ENCODE data around the gene RAD51AP2.
"Not testable (repeated sequence)": the region's sequence is repeated elsewhere in the genome, so short reads cannot be mapped to it uniquely, and the experiment has no call there.

RAD51AP2 gene

DNA sequence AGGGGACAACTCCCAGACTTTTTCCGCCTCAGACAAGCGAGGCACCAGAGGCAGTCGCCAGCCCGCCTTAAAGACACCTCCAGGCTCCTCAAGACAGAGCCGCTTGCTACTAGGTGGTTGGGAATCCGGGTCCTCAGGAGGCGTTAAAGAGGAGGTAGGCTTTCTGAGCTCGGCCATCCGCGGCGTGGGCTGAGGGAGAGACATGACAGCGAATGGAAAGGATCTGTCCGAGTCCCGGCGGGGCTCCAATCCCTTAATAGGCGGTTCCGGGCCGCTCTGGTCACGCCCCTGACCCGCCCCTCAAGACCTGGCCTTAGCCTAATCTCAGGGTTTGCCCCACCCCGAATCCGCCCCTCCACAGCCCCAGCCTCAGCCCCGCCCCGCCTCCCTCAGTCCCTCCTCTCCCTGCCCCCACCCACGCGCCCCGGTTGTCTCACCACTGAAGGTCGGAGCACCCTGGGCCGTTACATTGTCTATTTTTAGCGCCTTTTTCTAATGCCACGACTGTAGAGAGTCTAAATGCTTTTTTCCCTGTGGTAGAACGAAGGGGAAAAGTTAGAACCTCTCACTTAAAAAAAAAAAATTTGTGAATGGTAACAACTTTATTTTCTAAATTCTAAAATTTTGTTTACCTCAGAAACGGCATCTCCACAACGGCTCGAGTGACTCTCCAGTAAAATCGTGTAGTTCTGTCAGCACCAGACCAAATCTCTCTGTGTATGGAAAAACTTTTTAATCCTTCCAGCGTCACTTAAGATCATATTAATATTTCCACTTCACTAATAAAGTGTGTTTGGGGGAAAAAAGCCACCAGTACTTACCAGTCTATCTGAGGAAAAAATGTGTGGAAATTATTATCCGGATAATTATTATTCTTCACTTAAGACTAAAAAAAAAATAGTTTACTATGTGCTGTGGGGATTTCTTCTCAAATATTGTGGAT lies at the start of gene RAD51AP2:
RAD51AP2 (minus strand) TSS at position 229 of the 943 bp plus-strand sequence; CDS start at position 204, 25 bp downstream.
- DNase-seq = peak; percentile 37 to 57

DNA sequence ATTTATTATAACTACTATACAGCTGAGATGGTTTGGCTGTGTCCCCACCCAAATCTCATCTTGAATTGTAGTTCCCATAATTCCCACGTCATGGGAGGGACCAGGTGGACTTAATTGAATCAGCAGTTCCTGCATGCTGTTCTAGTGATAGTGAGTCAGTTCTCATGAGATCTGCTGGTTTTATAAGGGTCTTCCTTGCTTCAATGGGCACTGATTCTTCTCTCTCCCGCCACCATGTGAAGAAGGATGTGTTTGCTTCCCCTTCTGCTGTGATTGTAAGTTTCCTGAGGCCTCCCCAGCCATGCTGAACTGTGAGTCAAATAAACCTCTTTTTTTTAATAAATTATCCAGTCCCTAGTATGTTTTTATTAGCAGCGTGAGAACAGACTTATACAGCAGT lies 47.5 kb upstream of the RAD51AP2 start:
- DNase-seq = not testable (repeated sequence)

DNA sequence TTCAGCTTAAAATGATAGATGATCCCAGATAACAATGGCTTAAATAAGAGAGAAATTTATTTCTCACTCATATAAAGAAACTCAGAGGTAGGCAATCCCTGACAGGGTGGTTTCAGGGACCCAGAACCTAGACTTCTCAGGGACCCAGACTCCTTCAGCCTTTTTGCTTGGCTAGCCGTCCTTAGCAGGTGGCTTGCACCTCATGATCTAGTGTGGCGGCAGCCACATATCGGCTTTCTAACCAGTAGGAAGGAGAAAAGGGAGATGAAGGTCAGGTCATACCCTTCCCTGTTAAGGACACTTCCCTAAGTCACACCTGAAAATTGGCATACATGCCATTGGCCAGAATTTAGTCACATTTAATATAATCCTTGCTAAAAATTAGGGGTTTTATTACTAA lies 40.6 kb upstream of the RAD51AP2 start:
- no peak for DNase-seq

DNA sequence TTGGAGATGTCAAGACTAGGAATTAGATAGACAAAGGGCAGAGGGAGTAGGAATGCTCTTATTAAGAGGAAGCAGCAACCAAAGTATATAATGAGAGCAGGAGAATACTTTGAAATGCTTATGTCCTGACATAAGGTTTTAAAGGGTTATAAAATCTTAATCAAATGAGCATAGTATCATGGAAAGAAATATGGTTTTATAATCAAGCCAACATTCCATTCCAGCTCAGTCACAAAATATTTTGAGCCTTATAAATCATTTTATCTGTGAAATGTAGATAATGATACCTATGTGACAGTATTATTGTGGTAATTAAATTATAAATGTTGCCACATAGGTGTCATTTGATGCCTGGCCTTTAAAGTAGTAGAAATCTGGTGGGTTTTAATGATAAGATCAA lies 39.8 kb upstream of the RAD51AP2 start:
- DNase-seq = no peak

DNA sequence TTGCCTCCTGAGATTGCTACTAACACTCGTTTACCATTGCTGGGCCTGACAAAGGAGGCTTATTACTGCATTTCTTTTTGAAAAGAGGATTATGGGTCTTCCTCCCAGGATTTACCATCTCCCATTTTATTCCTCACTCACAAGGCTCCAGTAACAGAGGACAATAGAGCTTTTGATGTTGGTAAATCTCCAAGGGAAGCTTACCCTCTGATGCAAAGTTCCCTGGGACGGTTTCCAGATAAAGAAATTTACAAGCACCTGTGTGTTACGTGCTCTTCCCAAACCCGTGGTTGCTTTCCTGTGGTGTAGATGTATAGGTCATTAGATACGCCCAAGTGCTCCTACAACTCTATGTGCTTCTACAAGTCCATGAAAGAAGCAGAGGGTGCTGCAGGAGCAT lies 39.4 kb upstream of the RAD51AP2 start:
- DNase-seq = no peak

DNA sequence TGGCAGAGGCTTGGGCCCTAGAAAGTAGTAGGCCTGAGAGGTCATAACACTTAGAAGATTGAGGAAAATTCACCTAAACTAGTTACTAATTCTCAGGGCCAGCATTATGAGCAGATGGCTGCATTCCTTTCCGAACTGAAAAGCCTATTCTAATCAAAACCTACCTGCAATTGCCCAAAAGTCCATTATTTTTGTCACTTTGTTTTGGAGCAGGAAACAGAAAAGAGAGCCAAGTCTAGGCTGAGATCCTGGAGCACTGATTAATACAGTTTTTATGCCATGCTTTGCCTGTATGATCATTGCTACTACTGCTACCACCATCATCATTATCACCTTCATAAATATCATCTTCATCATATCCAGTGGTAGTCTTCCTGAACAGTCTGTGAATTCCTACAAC lies 36.9 kb upstream of the RAD51AP2 start:
- no peak for DNase-seq

DNA sequence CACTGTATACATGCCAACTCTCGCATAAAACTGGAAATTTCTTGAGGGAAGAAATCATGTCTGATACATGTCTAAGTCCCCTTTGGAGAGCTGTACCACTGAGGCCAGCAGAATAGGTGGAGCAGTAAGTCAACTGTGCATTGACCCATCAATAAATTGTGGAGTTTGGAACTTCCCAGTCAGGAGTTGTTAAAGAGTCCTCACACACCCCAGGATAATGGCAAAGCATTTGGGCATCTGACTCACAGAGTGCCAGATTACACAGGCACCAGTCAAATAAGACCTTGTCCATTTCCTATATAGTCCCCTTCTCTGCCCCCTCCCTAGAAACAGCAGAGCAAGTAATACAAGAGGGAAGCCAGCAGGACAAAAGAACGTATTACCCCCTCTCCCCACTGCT lies 32.7 kb upstream of the RAD51AP2 start:
- DNase-seq = no peak

DNA sequence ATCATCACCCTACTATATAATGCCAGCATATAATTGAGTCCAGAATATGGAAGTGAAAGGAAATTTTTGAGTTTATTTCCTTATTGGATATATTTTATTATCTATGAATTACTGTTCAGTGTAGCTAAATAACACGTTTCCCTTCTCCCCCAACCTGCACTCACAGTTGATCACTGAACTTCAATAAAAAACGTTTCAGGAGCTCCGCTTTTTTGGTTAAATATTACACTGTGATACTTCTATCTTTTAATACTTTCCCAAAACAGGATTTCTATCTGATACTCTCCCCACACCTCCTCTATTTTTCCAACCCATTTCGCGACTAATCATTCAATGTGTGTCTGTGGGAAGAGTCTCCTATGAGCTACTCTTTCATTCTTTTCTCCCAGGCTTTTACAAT lies 29.5 kb upstream of the RAD51AP2 start:
- no peak for DNase-seq

DNA sequence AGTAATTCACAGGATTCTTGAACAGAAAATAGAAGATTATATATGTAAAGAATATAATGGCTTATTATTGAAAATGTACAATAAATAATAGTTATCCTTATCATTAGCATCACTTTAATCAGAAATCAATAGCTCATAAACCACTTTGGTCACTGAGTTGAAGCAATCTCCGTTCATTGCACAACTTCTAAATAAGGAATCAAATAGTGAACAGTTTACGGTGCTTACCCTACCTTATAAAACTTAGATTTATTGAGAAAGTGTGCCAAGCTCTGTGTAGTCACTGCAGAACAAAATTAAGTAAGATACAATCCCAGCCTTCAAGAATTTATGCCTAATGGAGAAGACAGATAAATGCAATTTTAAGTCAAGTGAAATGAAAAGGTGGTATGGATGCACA lies 29.0 kb upstream of the RAD51AP2 start:
- no peak for DNase-seq

DNA sequence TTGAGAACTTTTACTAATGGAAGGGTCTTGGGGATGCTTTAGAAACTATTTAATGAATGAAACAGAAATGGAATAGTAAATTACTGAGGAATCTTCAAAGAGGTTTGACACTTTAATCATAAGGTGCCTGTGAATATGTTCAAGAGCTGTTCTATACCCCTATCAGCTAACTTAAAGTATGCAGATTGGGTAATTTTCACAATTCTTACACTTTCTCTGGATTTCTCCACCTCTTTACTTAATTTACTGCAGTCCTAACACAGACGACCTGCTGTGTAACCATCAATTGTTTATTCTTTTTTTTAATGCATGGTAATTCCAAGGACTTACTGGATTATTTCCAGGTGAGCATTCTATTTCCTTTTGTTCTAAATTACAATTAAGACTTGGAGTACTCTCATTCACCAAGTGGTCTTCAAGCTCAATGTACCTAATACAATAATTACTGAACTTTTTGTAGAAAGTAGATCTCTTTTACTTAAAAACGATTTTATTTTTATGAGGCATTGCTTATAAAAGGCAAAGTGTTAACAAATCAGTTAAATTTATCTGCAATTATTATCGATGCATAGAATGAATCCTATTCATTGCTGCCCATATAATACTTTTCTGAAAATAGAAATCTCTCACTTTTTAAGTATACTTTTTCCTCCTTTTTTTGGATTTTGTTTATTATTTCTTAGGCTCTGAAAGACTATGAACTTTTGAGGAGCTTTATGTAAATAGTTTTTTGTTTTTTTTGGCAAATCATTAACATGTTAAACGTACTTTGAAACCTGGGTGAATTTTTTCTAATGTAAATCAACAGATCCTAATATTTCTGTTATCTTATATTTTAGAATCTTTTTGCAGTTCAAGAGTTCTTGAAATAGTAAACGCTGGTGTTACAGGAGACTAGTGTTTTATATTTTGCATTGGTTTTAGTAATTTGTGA lies 27.7 kb upstream of the RAD51AP2 start:
- DNase-seq = no peak

DNA sequence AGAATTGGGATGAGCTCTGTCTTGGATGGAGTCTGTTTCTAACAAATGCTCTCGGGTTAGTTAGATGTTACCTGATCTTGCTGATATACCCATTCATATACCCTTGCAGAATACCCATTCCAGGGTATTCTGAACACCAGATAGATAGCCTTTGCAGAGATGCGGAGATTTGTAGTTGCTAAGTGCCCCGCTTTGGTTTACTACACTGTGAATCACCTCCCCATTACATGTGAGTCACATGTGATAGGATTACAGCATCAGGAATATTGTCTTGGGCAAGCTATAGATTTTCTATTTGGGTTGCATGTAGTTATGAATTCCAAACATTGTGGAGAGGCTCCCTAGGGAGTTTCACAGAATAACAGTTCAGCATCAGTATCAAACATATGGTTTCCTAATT lies 26.0 kb upstream of the RAD51AP2 start:
- no peak for DNase-seq

DNA sequence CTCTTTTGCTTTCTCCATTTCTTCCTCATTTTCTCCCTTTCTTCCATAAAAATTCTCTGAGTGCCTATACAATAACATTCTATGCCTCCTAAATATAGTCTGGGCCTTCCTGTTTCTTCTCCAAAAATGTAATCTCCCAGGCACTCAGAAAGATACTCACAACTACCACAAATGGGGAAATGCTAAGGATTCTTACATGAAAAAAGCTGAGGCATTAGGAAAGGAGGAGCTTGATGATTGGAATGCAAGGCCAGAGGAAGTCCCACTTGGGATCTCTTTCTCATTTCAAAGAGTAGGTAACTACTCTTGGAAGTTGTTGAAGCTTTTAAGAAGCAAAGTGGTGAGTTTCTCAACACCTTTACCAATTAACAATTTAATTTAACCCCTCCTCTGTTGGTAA lies 25.6 kb upstream of the RAD51AP2 start:
- no peak for DNase-seq

DNA sequence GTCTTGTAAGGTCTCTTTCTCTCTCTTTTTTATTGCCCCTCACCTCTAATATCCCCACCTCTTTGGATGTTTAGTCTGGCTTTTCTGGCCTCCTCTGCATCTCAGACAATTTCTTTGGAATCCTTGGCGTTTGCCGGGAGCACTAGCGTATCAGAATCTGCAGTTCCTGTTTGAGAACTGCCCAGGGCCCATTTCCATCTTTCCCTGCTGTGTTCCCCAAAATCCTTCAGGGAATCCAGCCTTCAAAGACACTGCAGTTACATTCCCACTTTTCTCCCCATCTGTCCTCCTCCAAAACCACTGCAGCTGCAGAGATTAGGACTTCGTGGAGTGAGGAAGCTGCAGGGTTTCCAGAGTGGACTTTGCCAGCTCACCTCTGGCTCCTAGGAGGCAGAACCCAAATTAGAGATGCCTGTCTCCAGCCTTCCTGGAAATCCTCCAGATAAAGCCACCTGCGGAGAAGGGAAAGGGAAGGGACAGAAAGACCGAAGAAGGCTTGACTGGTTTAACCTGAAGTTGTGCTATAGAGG lies 25.0 kb upstream of the RAD51AP2 start:
- no peak for DNase-seq

DNA sequence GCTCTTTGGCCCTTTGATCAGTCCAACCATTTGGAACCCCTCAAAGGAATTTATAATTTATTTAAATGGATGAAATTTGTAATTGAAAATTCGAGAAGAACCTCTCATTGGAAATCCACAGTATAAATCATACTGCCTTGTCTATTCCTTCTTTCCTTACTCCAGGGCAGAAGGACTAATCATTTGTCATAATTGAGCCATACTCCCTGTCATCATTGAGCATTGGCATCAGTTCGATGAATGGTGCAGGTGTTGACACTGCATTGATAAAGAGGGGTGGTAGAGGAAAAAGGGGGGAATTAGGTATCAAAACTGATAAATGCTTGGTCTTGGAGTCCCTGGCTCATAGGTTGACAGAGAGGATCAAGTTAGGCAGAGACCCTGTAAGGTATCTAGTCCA lies 24.2 kb upstream of the RAD51AP2 start:
- DNase-seq = no peak

DNA sequence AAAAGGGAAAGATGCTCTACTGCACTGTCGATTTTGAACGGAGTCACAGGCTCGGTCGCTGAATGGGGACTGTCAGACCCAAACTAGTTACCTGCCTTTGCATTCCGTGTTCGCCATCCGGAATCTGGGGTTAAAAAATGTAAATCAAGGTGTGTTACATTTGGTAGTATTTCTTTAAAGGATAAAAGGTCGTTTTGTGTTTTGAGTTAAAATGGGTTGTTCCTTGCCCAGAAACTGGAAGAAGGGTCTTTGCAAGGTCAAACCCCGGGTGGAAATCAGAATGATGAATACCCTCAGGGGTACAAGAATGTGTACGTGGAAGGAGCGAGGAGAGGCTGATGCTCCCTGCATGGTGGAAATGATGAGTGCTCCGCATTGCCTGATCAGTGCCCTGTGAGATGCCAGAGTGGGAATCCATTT lies 23.3 kb upstream of the RAD51AP2 start:
- DNase-seq = no peak

DNA sequence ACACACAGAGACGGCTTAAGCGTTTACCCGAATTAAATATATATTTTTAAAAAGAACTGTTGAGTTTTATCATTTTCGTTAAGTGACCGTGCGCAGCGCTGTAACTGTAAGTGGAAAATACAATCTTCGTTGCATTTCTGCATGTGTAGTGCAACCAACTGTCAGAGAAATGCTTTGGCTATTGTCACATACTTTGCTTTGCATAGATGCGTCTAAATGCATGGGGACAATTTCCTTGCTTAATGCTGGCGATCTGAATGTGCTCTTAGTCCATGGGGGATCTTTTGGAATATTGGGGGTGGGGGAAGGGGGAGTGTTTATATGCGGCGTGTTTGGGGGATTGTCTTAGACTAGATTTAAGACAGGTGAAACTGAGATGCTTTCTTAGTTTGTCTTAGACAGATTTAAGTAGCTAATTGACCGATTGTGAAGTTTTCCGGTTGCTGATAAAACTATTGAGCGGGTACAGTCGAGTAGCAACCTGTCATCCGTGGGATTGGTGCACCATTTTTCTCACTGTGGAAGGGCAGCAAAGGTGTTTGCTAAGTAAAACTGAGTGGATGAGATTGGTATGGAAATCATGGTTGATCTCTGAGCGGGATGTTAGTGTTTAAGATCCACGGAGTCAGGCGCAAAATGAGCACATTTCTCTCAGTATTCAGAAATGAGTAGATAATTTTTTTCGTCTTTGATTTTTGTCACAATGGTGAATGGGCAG lies 22.7 kb upstream of the RAD51AP2 start:
- no peak for DNase-seq

DNA sequence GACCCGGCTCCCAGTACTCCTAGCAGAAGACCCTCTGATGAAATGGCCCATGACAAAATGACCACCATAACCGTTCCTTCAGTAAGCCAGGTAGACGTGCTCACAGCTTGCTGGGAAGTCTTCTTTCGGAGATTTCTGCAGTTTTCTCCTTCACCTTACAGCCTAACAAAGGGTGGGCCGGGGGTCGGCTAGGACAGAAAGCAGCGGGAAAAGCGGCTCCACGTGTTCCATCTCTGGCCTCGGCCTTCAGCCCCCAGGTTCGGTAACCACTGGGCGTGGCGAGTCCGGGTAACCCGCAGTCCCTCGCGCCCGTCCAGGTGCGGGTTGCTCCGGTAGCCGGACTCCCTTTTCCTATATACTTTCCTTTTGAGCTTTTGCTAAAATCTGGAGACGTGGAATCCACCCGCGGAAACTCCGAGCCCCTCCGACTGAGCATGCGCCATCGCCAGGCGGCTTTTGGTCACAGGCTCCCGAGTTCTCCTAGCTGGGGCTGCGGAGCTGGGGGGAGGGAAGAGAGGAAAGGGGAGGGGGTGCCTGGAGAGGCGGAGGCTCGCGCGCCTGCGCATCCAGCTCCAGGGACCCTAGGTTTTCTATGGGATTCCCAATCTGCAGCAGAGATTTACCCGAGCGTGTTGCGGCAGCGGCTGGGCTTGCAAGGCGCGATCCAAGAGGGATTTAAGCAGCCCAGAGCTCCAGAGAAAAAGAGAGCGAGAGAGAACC lies 22.0 kb upstream of the RAD51AP2 start, which contains the start of gene VSNL1:
VSNL1 (plus strand) TSS at position 604 of the 720 bp plus-strand sequence. CDS start 51,379 bp downstream, outside the sequence.
- DNase-seq = no peak

DNA sequence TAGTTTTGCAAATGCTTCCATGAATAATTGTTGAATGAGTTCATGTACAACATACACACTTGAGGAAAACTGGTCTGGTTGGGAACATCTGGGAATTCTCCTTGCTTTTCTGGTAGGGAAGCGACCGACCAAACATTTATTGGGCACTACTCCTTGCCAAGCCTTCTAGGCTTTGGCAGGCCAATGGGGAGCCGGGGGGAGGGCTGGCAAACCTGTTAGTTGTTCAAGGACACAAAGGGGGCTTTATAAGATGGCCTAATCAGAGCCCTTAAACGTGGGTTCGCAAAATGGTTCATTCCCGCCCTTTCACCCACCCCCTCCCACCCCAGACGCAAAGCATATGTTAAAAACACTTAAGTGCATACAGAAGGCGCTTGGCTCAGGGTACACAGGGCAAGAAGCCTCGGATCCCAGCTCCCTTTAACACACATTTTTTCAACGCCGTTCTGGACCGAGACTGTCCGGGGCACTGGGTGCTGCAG lies 21.4 kb upstream of the RAD51AP2 start:
- no peak for DNase-seq

DNA sequence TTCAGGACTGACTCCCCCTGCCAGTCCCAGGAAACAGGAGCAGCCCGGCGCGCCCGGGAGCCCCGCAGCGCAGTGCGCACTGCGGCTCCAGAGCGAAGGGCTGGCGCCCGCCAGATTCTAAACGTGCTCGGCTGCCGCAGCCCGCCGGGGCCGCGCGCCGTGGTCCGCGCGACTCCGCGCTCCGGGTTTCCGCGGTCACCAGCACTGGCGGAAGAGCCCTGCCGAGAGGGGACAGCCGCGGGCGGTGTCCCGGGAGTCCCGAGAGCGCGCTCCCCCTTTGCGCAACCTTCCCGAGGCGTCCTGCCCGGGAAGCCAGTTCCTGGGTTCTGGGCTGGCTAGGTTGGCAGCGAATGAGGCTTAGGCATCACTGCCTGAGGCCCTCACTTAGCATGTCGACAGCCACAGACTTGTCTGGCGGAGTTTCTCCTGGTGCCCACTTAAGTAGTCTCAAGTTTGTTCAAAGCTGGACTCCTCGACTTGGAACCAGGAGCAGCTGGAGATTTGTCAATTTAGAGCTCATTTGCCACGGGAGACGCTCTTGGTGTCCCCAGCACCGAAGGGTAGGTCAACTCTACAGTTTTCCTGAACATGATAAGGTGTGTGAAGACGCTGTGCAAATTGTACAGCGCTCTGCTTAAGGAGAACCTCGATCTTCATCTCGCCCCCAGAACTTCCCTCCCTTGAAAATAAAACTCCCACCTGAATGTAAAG lies 20.8 kb upstream of the RAD51AP2 start:
- no peak for DNase-seq

DNA sequence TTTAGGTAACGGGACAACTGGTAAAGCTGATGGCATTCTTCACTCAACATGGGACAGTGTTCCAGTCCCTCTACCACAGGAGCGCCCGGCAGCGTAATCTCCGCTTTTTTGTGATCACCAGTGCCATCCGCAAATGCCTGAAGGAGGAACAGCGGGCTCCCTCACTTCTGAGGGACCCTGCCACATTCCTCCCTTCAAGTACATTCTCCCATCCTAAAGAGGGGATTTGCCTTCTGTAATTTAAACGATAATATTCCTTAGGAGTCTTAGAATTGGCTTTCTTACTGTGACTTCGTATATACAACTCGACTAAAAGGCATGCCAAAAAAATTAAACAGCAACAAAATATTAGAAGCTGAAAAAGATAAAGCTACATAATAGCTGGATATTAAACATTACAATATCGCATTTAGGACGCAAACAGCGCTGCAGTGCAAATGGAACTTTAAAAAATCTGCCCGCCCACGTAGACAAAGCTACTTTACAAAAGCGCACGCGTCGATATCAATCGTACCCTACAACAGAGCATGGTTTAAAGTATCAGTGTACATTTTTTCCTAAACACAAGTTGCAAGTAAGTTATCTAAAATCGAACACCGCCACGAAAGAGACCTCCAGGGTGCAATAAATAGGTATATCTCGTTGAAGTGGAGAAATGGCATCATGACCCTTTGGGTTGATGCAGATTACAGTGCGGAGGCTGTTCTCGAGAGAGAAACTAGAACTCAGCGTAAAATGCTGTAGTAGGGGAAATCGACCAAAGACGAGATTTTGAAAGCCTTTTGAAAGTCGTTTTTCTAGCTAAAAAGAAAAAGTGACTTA lies 20.0 kb upstream of the RAD51AP2 start:
- no peak for DNase-seq
